NCI-H345 treated with DMSO at 0.1 percent for 48 hours (cell line): ENCODE data around the gene PTPRK.
"Not testable (repeated sequence)": the region's sequence is repeated elsewhere in the genome, so short reads cannot be mapped to it uniquely, and the experiment has no call there.

Experiments used
- DNase-seq: peaks from one replicate; lab custom pipeline; 2025; ENCODE audit not compliant: unreplicated experiment; lab: John Stamatoyannopoulos, UW

The PTPRK gene

DNA sequence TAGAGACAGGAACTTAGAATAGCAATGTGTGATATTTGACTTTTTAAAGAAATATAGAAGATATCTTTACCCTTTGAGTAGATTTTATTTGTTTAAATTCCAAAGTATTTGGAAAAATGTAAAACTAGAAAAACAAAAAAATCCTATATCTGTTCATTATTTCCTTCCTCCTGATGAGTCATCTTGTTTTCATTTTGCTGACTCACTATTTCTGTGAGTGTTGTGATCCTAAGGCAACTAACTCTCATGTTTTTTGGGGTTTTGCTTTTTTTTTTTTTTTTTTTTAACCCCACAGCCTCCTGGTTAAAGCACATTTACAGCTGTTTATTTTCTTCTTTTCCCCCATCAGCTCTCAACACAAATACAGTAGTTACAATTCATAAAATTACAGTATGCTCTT is 581.7 kb downstream of the PTPRK start:
- no peak for DNase-seq

DNA sequence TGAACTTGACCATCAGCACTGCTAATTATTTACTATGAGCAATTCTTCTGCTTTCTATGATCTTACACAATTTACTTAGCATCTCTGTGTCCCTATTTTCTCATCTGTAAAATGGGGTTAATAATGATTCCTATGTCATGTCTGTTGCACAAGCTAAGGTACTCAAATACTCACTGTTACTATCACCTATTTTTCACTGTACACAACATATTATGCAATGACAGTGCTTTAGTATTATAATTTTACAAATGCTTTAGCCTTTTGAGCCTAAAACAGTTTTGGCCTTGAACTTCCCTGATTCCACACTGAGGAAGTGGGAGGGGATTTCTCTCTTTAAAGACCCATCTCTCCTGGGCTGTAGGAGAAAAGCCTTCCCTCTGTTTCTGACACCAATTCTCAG is 582.7 kb downstream of the PTPRK start:
- DNase-seq, result no peak

DNA sequence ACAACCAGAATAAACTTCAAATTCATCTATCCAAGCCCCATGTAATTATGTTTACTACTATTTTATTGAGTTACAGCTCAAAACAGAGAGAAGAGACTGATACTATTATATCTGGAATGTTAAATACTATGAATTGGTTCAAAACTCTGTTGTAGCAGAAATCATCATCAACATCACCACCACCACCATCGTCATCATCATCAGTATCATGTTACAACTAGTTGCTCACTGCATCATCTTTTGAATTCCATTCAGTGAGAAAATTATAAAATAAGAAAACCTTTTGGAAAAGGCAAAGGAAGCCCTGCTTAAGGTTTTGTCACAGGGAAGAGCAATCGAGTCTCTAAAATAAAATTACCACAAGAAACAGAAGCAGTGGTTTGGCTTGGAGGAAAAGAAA is 583.3 kb downstream of the PTPRK start:
- DNase-seq, result no peak

DNA sequence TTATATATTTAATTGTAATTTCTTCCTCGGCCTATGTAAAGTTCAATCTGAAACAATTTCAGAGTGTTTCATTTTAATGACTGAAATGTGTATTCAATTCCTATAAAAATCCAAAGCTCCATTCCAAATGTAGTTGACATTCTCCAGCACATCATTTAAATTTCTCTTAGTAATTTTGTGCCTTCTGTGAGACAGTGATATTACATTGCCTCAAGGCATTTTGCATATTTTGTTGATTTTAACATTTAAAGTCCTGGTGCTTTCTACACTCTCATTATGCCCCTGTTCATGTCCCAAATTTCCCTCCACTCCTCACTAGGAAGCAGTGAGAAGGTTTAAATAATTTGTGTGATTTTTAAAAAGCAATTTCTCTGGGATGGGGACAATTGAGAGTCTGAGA is 585.4 kb downstream of the PTPRK start:
- no peak for DNase-seq

DNA sequence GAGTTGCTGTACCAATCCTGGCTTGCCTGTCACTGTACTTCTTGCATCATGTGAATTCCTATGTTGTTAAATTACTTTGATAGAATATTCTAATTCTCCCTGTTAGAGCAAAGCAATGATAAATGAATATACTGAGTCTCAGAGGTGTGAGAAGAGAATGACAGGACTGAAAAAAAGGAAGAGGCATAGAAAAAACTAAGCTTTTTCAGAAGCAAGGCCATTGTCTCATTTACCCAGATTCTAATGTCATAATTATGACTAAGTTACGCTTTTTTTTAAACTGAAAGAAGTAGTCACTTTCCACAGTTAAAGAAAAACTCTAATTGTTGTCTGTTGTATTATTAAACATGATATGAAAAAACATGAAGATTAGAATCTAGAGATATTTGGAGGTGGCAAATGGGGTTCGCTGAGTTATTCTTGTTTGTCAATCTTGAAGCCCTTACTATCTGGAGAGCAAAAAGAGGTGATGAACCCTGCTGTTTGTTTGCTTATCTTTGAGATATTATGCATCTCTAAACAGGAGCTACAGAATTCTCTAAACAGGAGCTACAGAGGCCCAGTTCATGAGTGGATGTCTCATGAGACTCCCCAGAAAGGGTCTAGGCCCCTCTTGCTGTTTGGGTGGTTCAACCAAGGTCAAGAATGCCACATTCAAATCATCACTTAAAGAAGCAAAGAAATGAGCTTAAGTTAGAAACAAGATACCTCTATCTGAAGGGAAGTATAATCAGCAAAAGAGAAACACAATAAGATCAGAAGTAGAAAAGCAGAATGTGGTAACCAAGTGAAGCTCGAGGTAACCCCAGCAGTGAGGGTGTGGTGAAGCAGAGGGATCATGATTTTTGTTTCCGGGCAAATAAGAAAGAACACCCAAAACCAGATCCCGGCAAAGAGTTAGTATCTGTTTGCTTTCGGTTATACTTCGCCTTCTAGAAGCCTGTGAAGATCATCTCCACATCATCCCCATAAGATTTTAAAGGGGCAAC is 586.3 kb downstream of the PTPRK start:
- no peak for DNase-seq

DNA sequence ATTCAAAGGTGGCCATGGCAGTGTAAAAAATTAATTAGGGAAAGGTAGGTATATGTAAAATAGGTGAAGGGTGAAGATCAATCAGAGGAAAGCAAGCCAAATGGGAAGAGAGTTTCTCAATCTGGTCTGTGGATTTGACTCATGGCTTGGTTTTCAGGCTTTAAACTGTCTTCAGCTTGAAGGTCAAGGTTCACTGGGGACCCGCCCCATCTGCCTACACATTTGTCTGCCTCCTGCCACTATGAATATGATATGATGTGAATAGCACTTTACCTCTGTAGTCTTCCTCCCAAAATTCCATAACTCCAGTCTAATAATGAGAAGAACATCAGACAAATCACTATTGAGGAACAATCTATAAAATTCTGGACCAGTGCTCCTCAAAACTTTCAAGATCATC is 587.3 kb downstream of the PTPRK start:
- no peak for DNase-seq

DNA sequence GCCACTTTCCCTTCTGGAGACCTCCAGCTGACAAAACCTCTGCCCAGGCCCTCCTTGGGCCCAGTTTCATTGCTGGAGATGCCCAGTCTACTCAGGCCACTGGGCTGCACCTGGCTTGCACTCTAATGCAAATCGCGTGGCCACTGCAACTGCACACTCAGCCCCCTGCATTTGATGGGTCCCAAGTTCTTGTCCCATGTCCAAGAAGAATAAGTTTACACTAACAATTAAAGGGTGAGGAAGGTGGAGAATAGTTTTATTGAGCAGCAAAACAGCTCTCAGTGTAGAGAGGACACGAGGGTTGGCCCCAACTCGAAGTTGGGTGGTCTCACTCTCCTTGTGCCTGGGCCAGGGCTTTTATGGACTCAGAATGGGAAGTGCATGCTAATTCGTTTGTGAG is 587.7 kb downstream of the PTPRK start:
- no peak for DNase-seq

DNA sequence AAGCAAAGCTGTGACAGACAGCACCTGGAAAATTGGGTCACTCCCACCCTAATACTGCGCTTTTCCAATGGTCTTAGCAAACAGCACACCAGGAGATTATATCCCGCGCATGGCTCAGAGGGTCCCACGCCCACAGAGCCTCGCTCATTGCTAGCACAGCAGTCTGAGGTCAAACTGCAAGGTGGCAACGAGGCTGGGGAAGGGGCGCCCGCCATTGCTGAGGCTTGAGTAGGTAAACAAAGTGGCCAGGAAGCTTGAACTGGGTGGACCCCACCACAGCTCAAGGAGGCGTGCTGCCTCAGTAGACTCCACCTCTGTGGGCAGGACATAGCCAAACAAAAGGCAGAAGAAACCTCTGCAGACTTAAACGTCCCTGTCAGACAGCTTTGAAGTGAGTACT is 594.0 kb downstream of the PTPRK start:
- not testable (repeated sequence) for DNase-seq

DNA sequence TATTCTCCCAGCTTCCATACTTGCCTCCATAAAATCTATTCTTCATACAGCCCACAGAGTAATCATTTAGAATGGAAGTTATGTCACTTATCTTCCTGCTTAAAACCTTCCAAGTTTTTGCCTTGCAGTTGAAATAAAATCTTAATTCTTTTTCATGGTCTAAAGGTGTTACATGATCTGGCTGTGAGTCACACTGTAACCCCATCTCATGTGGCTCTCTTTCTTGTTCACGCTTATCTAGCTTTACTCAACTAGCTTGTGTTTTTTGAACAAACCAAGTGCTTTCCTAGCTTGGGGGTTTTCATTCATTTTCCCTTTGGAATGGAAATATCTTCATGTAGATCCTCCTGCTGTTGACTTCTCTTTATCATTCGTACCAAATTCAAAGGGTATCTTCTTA is 596.0 kb downstream of the PTPRK start:
- no peak for DNase-seq

DNA sequence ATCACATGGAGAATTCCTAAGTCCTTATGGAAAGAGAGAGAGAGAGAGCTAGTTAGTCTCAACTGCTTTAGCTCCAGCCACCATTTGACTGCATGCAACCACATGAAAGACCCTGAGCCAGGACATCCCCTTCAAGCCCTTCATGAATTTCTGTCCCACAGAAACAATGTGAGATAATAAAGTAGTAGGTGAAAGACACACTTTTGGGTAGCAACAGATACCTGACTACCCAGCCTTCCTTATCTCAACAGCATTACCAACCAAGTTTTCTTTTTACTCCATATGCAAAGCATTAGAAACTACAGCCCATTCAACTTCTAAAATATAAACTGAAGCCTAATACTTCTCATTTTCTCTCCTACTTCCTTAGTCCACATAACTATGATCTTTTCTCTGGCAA is 596.4 kb downstream of the PTPRK start:
- DNase-seq, result no peak

DNA sequence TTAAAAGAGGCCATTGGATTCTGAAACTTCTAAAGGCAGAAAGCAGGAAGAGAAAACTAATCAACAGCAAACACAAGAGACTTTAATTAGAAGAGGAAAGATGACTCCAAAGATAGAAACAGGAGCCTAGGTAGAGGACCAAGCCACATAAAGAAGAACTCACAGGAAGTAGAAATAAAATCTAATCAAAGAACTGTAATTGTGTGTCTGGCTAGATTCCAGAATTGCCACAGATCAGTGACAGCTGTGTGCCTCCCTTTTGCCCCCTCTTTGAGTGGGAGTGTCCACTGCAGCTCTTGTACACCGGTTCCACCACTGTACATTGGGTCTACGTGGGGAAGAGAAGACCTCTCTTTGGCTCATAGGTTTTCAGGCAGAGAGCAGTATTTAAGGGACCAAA is 597.3 kb downstream of the PTPRK start:
- no peak for DNase-seq

DNA sequence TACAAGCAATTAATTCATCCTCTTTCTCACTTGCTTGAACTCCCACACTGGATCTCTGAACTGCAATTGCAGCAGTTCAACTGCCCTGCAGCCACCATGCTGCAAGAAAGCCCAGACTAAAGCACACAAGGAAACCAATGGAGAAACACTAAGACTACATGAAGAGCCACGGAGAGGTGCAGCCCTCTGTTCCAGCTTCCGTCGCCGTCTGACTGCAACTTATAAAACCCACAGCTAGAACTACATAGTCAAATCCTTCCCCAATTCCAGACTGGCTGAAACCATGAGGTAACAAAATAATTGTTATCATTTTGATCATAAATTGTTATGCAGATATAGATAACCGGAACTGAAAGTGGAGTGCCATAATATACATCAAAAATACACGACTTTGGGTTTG is 598.4 kb downstream of the PTPRK start:
- DNase-seq, result no peak

DNA sequence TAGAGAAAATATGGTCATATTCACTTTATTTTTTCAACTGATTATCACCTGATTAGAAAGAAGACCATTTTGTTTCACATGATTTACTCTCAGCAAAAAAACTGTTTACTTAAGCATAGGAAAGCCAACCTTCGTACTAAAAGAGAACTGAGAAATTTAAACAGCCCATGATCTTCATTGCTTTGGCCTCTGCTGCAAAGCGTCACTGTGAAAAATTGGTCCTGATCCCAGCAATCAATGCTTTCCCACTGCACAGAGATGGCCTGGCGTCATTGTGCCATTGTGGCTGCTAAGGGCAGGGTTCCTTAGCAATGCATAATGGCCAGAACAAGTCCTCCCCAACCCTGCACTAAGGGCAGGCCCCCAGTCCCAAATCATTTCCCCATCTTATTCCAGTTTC is 599.6 kb downstream of the PTPRK start:
- DNase-seq, result no peak
